Measurements from ENCODE around the gene CLDND1. TPM values are rescaled to one million over a fixed set of nuclear protein-coding genes. Genes with fewer than 3 reads are reported as not detected.

The CLDND1 gene
- total RNA-seq: 132 and 134 TPM in 2 replicates
- total RNA-seq (2013): 77.4 TPM
- polyA plus RNA-seq: 69.4 and 149 TPM in 2 replicates
- 39.1 and 52.8 TPM in 2 replicates for polyA minus RNA-seq

- Histone ChIP-seq H3K27me3 (replicated peaks in 1 of 4; ENCODE audit: control extremely low read depth in 1 of 4, control insufficient read depth in 3 of 4, insufficient read depth in 4 of 4, low read length in 3 of 4) (peaks cover 0 to 3% (median 0%) of the 10 kb centered on the region in 4 experiments), H2AFZ (ENCODE audit: insufficient read depth, low read depth, low read length, poor library complexity, severe bottlenecking) (peak within 1 kb of the TSS; percentile 73), H3K4me2 (replicated peaks; ENCODE audit: low read depth, low read length, poor library complexity, severe bottlenecking) (peak within 1 kb of the TSS; percentile 90), H3K4me1 (ENCODE audit: control insufficient read depth in 2 of 2, insufficient read depth in 2 of 2, low read length in 2 of 2) (peaks cover 13 to 15% of the 10 kb centered on the region in 2 donors), H3K36me3 (replicated peaks in 1 of 2; ENCODE audit: control extremely low read depth in 1 of 2, control insufficient read depth in 1 of 2, extremely low read depth in 1 of 2, insufficient read depth in 2 of 2, low read length in 1 of 2) (peaks cover 10 to 11% of the 10 kb centered on the region in 2 experiments), H3K4me3 (ENCODE audit: control extremely low read depth in 1 of 5, extremely low read depth in 1 of 5, insufficient read depth in 1 of 5, low read depth in 2 of 5, low read length in 4 of 5) (peak within 1 kb of the TSS; percentile 57 to 88 (median 84)), H4K20me1 (ENCODE audit: control insufficient read depth, insufficient read depth, low read length, poor library complexity, severe bottlenecking) (no peaks in the 10 kb centered on the region), H3K9ac (ENCODE audit: low read length) (peak within 1 kb of the TSS; percentile 92), H3K27ac (ENCODE audit: low read length in 2 of 2) (peak within 1 kb of the TSS; percentile 76 to 84), H3K79me2 (ENCODE audit: control insufficient read depth, insufficient read depth, low read length) (peaks cover 25% of the 10 kb centered on the region), H3K9me3 (ENCODE audit: control extremely low read depth in 1 of 3, control insufficient read depth in 2 of 3, insufficient read depth in 1 of 3, low read length in 2 of 3) (no peaks in the 10 kb centered on the region)
- ChIA-PET POLR2A (interaction anchor here (0.6 to 1.0 kb wide), 4 partner anchors 17 to 1738 kb away, joined by 3 to 7 read pairs (median 4); partner anchors contain the start of genes CPOX and TBC1D23), CTCF (interaction anchor here (1.6 kb wide), 1 partner anchor 1738 kb away, joined by 3 read pairs; the partner anchor contains the start of gene TBC1D23)
- H3K27ac Mint-ChIP-seq: peak within 1 kb of the TSS; percentile 93
- H3K27me3 Mint-ChIP-seq: no peaks in the 10 kb centered on the region
- ATAC-seq (ENCODE audit: low read depth) (peak; percentile 98), DNase-seq (peak; percentile 96)
- no peaks in the 10 kb centered on the region for H3K9me3 Mint-ChIP-seq (ENCODE audit: insufficient read depth)
- TF ChIP-seq EZH2 (IDR thresholded peaks at IDR 0.05; ENCODE audit: borderline replicate concordance, insufficient read depth, low read depth, low read length, poor library complexity, severe bottlenecking) (no peak), CTCF (IDR thresholded peaks at IDR 0.05) (no peak)
- peaks cover 37% of the 10 kb centered on the region for H3K4me1 Mint-ChIP-seq
- WGBS (ENCODE audit: insufficient coverage): under 1% methylated on average over 51 of the region's 63 CpGs
- intact Hi-C loops (cut with micrococcal nuclease): loop anchor here (1.0 to 5.0 kb wide), 9 partner anchors 18 to 1295 kb away; partner anchors contain the start of genes ARL6, CMSS1, CPOX and CRYBG3
- H3K4me3 Mint-ChIP-seq: peak within 1 kb of the TSS; percentile 97
These were observed at the start of gene CLDND1 for GRCh38 chr3:98522544-98523281. TSS of gene CLDND1 (minus strand) at chr3:98522902. CDS start at chr3:98521424, 1,478 bp downstream.

GRCh38 chr3:98568402-98568801 lies 45.7 kb upstream of the CLDND1 start:
- no peaks in the 10 kb centered on the region for H3K27me3 ChIP-seq (replicated peaks in 1 of 4; ENCODE audit: control extremely low read depth in 1 of 4, control insufficient read depth in 3 of 4, insufficient read depth in 4 of 4, low read length in 3 of 4)
- no CpG with 5 or more reads among the region's 3 CpGs for WGBS (ENCODE audit: insufficient coverage)
- H3K36me3 ChIP-seq (replicated peaks in 1 of 2; ENCODE audit: control extremely low read depth in 1 of 2, control insufficient read depth in 1 of 2, extremely low read depth in 1 of 2, insufficient read depth in 2 of 2, low read length in 1 of 2): no peaks in the 10 kb centered on the region
- H3K4me1 ChIP-seq (ENCODE audit: control insufficient read depth in 2 of 2, insufficient read depth in 2 of 2, low read length in 2 of 2): peaks cover 3 to 13% of the 10 kb centered on the region in 2 donors
- Mint-ChIP-seq H3K27me3 (no peaks in the 10 kb centered on the region), H3K27ac (no peak overlapping the region), H3K4me1 (peaks cover 20% of the 10 kb centered on the region), H3K4me3 (no peak overlapping the region), H3K9me3 (ENCODE audit: insufficient read depth) (peaks cover 3% of the 10 kb centered on the region)
- POLR2A ChIA-PET: no interaction called here
- TF ChIP-seq EZH2 (IDR thresholded peaks at IDR 0.05; ENCODE audit: borderline replicate concordance, insufficient read depth, low read depth, low read length, poor library complexity, severe bottlenecking) (no peak), CTCF (IDR thresholded peaks at IDR 0.05) (no peak)
- H2AFZ ChIP-seq (ENCODE audit: insufficient read depth, low read depth, low read length, poor library complexity, severe bottlenecking): no peak overlapping the region
- H3K27ac ChIP-seq (ENCODE audit: low read length in 2 of 2): no peak overlapping the region
- no peaks in the 10 kb centered on the region for H4K20me1 ChIP-seq (ENCODE audit: control insufficient read depth, insufficient read depth, low read length, poor library complexity, severe bottlenecking)
- H3K9me3 ChIP-seq (ENCODE audit: control extremely low read depth in 1 of 3, control insufficient read depth in 2 of 3, insufficient read depth in 1 of 3, low read length in 2 of 3): no peaks in the 10 kb centered on the region
- no peak overlapping the region for H3K9ac ChIP-seq (ENCODE audit: low read length)
- DNase-seq (no peak), ATAC-seq (ENCODE audit: low read depth) (no peak)
- no peak overlapping the region for H3K4me2 ChIP-seq (replicated peaks; ENCODE audit: low read depth, low read length, poor library complexity, severe bottlenecking)
- H3K79me2 ChIP-seq (ENCODE audit: control insufficient read depth, insufficient read depth, low read length): no peaks in the 10 kb centered on the region
- CTCF ChIA-PET: interaction anchor here (0.6 kb wide), 1 partner anchor 31 kb away, joined by 3 read pairs; no protein-coding TSS in a partner anchor
- intact Hi-C loops (cut with micrococcal nuclease): no loop called here
- no peak overlapping the region for H3K4me3 ChIP-seq (ENCODE audit: control extremely low read depth in 1 of 5, extremely low read depth in 1 of 5, insufficient read depth in 1 of 5, low read depth in 2 of 5, low read length in 4 of 5)

All from B cell (primary cell).